Fibroblast of the aortic adventitia (primary cell): ENCODE measurements around the gene FAM3D. TPM values are rescaled to one million over a fixed set of nuclear protein-coding genes. Genes with fewer than 3 reads are reported as not detected.

Source experiments
- DNase-seq: peaks from one replicate; pipeline ENCODE4 v3.0.0-alpha.2; 2010; ENCODE audit warnings: low read depth
- H3K4me3 ChIP-seq: 2 replicates; pipeline ENCODE4 v1.5.1; 2011; ENCODE audit warnings: low read depth, mild to moderate bottlenecking, control low read depth, low read length, moderate library complexity
- total RNA-seq: library from RNA; depleted of rRNA; stranded (reverse); fragments of >200 nt; gene quantifications from 2 replicates; pipeline ENCODE4 v1.2.3, GENCODE V29; 2012; ENCODE audit warnings: low replicate concordance
- TF ChIP-seq, protein P1 (sequence below): IDR thresholded peaks from 2 replicates; pipeline ENCODE4 v1.5.1; 2011; ENCODE audit warnings: mild to moderate bottlenecking, low read length, control low read depth, inconsistent platforms; ENCODE audit not compliant: insufficient read depth

Gene FAM3D
- total RNA-seq, 1 donor: not detected

DNA sequence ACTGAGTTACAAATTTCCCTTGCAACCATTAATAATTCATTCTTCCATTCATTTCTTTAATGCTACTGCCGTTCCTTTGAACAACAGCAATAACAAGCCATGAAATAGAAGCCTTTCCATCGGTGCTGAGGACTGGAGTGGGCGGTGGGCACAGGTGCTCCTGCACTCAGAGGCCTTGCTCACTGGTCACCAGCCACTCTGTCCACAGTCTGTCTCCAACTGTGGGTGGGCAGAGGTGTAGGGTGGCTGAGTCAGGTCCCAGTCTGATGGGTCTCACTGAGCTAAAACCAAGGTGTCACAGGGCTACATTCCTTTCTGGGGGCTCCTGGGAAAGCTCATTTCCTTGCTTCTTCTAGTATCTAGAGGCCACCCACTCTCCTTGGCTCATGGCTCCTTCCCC is 6.3 kb upstream of the FAM3D start:
- no peak overlapping the region for H3K4me3 ChIP-seq
- DNase-seq: no peak
- TF ChIP-seq, protein P1, sequence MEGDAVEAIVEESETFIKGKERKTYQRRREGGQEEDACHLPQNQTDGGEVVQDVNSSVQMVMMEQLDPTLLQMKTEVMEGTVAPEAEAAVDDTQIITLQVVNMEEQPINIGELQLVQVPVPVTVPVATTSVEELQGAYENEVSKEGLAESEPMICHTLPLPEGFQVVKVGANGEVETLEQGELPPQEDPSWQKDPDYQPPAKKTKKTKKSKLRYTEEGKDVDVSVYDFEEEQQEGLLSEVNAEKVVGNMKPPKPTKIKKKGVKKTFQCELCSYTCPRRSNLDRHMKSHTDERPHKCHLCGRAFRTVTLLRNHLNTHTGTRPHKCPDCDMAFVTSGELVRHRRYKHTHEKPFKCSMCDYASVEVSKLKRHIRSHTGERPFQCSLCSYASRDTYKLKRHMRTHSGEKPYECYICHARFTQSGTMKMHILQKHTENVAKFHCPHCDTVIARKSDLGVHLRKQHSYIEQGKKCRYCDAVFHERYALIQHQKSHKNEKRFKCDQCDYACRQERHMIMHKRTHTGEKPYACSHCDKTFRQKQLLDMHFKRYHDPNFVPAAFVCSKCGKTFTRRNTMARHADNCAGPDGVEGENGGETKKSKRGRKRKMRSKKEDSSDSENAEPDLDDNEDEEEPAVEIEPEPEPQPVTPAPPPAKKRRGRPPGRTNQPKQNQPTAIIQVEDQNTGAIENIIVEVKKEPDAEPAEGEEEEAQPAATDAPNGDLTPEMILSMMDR: no peak

DNA sequence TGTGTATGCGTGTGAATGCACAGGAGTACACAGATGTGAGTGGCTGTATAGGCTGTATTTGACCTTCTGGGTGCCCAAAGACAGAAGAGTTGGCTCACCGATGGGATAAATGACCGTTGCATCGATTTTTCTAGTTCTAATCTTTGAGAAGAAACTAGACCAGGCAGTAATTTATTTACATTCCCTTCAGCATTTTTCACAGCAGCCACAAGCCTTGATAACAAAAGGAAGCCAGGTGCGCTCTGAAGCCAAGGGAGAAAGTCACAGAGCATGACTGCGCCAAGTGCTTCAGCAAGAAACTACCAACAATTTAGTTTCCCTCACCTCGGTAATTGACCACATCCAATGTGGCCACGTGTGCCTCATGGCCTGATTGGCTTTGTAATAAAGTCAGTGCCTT is 5.9 kb upstream of the FAM3D start:
- TF ChIP-seq, protein P1: no peak
- no peak for DNase-seq
- no peak overlapping the region for H3K4me3 ChIP-seq

DNA sequence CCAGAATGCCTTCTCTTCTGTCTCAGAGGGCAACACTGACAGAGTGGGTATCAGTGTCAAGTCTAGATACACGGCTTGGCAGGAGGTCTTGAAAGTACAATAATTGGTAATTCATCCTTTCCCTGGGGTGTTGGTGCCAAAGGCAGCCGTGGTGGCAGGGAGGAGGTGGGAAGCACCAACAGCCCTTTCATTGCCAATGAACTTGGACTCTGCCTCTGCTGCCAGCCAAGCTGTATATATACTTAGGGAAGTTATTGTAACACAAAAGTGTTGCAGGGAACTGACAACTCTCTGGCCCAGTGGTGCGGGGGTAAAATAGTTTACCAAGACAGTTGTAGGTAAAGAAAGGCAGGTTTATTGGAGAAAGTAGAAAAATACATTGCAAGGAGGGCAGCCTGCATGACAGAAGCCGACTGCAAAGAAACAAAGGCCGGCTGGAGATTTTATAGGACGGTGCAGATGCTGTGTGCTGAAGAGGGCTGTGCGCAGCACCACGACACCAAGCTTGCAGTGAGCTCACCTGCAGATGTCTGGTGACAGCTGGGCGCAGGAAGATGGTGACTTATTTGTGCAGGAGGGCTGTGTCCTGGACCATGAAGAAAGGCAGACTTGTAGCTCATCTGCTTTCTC is 4.0 kb upstream of the FAM3D start:
- no peak for DNase-seq
- TF ChIP-seq, protein P1: no peak
- no peak overlapping the region for H3K4me3 ChIP-seq

DNA sequence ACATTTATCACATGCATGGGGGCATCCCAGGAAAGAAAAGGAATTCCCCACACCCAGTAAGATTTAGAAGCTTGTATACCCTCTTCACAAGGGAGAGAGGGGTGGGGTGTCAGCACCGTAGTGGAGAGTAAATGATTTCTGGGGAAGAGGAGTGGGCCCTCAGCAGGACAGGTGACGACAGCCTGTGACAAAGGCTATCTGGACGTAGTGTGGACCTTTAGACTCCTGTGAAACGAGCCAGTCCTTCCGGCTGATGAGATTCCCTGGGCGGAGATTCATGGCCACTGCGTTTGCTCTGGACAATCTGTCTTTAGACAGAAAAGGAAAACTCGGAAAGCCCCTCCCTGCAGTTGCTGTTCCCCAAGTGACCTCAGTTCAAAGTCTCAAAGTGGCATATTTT is 1.7 kb upstream of the FAM3D start:
- H3K4me3 ChIP-seq: no peak overlapping the region
- DNase-seq: no peak
- TF ChIP-seq, protein P1: no peak

DNA sequence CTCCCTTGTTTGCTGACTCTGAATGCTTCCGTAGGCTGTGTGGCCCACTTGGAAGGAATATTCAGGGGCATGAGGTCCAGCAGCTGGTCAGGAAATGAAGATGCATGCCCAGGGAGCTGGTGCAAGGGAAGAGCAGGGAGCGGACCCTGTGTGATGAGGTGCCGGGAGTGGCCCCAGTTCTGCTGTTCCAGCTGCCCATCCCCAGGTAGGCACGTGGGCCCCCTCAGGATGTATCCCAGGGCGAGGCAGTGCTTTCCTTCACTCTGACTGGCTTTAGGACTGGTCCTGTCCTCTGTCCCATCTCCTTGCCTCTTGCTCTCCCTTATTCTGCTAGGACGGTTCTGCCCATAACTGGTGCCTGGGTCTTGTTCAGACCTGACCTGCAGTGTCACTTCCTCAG is 1.1 kb upstream of the FAM3D start:
- H3K4me3 ChIP-seq: no peak overlapping the region
- DNase-seq: no peak
- TF ChIP-seq, protein P1: no peak

DNA sequence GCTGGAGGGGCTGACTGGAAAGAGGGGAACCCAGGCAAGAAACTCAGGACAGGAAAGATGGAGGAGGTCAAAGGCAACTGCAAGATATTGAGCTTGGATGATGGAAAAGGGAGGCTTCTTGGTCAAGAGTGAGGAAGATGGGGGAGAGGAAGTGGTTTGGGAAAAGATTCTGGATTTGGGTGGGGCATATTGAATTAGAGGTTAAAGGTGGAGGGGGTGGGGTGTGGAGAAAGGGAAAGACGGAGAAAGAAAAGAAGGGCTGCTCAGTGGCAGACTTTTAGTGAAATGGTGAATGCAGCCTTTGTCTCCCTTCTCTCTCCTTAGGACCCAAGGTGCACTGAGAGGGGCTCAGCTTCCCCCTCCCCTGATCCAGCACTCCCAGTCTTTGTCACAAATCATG is 655 bp upstream of the FAM3D start:
- TF ChIP-seq, protein P1: no peak
- DNase-seq: no peak
- H3K4me3 ChIP-seq: no peak overlapping the region

DNA sequence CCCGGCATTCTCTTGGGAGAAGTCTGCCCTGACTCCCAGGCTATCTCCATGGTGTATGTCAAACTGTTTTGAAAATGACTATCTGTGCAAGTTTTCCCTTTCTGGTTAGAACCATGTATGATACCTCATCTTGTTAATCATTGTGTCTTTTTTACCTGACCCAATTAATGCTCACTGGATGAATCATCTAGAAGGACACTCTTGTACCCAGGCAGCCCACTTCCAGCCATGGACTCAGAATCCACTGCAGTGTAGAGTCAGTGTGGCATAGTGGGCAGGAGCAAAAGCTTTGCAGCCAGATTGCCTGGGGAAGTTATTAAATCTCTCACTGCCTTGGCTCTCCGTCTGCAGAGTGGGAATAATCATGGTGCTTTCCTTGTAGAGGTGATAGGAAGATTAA is 1.2 kb downstream of the FAM3D start:
- TF ChIP-seq, protein P1: no peak
- no peak for DNase-seq

More for the DNA sequence above, 1.2 kb downstream of the FAM3D start:
- H3K4me3 ChIP-seq: no peak overlapping the region
